ENCODE measurements around the gene RNF223.
"Not testable (repeated sequence)": the region's sequence is repeated elsewhere in the genome, so short reads cannot be mapped to it uniquely, and the experiment has no call there.

The RNF223 gene

DNA sequence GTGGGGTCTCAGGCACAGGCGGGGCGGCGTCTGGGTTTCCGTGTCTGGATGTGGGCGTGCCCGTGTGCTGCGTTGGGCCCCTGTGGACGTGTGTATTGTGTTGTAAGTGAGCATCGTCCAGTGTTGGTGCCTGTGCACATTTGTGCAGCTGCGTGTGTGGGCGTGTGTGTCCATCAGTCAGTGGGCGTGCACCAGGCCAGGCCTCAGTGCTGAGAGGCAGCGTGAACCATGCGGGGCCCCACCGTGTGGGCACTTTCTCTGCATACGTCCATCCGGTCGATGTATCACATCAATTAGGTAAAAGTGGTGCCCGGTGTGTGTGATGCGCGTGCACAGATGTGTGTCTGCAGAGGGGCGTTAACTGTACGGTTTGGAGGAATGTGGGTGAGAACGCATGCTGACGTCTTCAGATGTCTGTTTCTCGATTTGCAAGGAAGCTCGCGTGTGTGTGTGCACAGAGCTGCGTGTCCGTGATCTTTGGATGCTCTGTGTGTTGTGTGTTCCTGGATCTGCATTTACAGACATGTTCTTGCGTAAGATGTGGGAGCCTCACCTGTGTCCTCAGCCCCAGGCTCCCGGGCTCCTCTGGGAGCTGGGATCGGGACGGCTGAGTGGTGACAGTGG is 29.5 kb downstream of the RNF223 start:
- no peak for DNase-seq (ENCODE audit: low spot score)

DNA sequence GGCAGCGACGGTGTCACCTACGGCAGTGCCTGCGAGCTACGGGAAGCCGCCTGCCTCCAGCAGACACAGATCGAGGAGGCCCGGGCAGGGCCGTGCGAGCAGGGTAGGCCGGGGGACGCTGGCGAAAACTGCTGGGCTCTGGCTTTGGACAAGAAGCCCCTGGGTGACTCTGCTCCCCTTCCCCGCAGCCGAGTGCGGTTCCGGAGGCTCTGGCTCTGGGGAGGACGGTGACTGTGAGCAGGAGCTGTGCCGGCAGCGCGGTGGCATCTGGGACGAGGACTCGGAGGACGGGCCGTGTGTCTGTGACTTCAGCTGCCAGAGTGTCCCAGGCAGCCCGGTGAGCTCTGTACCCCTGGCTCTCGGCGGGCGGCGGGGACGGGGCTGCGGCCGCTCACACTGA is 30.2 kb downstream of the RNF223 start:
- no peak for DNase-seq (ENCODE audit: low spot score)

DNA sequence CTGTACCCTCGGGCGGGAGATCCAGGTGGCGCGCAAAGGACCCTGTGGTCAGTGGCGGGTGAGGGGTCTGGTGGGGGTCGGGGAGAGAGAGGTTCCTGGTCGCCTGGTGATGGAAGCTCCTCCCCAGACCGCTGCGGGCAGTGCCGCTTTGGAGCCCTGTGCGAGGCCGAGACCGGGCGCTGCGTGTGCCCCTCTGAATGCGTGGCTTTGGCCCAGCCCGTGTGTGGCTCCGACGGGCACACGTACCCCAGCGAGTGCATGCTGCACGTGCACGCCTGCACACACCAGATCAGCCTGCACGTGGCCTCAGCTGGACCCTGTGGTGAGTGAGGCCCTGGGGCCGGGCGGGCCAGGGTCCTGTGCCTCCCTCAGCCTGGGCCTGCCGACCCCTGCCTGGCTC is 30.7 kb downstream of the RNF223 start:
- DNase-seq (ENCODE audit: low spot score), result no peak

DNA sequence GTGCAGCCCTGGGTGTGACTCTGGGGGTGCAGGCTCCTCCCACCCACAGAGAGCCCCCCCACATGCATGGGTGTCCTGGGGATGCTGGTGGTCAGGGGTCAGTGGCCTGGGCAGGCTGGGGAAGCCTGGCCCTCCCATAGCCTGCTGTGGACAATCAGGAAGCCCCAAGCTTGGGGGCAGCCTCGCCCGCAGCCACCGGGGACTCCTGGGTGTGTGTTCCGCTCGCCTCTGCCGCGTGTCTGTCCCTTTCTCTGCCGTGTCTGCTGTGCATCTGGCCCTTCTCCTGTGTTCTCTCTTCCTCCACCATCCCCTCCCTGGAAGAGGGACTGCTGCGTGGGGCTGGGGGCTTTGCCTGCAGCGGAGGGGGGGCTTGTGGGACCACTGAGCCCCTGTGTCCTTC is 31.3 kb downstream of the RNF223 start:
- DNase-seq (ENCODE audit: low spot score), result no peak

DNA sequence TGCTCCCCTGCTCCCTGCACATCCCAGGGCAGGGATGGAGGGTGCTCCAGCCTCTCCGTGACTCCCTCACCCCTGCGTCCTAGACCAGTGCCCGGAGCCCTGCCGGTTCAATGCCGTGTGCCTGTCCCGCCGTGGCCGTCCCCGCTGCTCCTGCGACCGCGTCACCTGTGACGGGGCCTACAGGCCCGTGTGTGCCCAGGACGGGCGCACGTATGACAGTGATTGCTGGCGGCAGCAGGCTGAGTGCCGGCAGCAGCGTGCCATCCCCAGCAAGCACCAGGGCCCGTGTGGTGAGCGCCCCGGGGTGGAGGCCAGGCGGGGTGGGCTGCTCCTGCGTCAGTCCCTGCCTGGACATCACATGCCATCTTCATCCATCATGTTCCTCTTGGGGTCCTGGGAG is 32.2 kb downstream of the RNF223 start:
- DNase-seq (ENCODE audit: low spot score), result no peak

DNA sequence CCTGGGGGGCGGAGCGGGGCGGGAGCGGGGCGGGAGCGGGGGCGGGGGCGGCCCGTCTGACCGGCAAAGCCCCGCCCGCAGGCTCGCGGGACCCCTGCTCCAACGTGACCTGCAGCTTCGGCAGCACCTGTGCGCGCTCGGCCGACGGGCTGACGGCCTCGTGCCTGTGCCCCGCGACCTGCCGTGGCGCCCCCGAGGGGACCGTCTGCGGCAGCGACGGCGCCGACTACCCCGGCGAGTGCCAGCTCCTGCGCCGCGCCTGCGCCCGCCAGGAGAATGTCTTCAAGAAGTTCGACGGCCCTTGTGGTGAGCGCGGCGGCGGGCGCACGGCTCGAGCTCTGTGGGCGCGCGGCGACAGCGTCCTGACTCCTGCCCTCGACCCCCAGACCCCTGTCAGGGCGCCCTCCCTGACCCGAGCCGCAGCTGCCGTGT is 33.0 kb downstream of the RNF223 start:
- peak; percentile 79 for DNase-seq (ENCODE audit: low spot score)

DNA sequence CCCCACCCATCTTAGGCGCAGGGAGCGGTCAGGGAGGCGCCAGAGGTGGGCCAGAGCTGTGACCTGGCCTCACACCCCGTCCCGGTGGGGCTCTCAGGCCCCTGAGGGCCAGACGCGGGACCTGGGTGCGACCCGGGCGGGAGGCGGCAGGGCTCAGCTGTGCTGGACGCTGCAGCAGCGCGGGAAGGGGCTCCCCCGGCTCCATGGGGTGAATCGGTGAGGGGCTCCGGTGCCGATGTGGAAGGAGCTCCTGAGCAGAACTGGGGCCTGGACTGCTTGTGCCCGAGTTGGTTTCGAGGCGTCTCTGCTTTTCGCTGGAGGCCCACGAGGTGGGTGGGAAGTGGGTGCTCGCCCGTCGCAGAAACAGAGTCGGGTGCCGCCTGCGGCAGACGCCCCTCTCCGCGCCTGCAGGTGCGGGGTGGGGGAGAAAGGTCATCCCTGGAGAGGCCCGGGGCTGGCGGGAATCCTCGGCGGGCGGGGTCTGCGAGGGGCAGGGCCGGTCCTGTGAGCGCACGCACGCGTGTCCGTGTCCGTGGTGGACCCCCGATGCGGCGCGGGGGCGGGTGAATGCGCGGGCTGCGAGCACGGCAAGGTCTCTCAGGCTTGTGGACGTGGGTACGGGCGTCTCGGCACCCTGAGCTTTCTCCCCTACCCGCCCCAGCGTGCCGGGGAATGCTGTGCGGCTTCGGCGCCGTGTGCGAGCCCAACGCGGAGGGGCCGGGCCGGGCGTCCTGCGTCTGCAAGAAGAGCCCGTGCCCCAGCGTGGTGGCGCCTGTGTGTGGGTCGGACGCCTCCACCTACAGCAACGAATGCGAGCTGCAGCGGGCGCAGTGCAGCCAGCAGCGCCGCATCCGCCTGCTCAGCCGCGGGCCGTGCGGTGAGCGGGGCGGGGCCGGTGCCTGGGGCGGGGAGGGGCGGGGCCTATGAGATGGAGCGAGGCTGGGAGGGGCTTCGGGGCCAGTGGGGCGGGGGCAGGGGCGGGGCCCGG is 33.8 kb downstream of the RNF223 start:
- DNase-seq (ENCODE audit: low spot score), result peak; percentile 97

DNA sequence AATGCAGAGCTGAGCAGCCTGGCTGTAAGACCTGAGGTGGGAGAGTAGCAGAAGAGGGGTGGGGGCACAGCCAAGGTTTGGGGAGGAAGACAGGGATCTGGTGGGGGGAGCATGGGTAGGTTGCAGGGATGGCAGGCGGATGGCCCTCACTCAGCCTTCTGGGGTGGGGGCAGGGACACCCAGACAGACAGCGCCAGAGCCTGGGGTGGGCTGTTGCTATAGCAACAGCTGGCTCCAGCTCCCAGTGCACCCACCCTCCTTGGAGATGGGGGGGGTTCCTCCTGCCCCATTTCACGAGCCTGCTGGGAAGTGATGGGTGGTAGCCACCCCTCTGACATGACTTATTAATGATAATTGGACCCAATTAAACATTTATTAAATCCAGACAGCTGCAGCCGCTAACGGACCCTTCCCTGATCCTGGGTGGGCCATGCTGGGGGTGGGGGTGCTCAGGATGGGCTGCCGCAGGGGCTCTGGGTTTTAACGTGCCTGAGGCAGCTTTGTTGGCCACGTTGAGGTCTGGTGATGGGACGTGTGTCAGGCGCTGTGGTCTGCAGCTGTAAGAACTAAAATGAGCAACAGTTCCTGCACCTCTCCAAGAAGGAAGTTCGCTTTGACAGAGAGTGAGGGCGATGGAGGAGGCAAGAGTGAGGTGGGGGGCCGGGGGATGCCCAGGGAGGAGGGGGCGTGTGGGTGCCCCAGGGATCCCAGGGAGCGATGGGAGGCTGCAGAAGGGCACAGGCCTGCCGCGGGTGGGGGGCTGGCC is 34.8 kb downstream of the RNF223 start:
- DNase-seq (ENCODE audit: low spot score), result no peak

DNA sequence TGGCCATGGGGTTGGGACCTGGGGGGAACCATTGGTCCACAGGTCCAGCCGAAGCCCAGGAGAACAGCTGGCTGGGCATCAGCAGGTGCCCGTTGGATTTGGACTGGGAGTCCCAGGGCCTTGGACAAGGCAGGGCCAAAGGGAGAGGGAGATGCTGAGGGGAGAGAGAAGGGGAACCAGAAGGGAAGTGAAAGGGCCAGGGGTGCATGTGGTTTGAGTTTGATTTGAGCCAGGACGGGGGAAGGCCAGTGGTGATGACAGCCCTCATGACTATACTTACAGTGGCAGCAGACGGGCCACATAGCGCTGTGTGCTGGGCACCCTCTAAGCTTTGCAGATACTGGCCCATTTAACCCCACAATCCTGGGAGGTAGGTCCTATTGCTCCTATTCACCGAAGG is 35.4 kb downstream of the RNF223 start:
- DNase-seq (ENCODE audit: low spot score), result no peak

DNA sequence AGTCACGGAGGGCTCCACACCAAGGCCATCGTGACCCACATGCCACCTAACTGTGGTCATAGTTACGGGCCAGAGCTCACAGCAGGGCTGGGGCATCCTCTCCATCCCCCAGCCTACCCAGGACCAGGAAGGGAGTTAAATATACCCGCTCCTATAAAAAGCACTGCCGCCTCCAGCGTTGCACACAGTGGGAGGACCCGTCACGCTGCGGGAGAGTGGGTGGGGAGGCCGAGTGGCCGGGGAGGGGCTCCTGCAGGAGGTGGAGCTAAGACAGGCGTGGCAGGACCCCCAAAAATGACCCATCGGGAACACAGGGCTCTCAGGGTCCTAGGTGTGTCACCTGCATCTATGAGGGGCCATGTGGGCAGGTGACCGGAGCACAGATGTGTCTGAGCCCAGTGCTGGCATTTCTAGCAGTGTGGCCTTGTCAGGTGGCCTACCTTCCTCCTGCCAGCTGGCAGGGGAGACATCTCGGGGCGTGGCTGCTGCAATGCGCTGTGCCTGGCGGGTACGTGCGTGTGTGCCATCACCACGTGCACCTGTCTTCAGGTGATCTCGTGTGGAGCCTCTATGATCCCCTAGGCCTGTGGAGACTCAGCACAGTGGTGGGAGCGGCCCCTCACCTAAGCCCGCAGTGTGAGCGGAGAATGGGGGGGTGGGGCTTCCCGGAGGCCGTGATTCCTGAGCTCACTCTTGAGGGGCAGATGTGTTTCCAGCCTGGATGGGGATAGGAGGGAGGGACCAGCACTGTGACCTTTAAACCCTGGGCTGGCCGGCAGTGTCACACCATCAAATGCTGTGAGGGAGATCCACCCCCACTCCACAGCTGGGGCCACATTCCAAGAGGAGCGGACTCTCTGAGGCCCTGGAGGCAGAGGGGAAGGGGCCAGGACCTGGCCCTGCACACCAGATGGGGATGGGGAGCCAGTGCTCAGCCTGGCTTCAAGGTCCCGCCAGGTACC is 36.5 kb downstream of the RNF223 start:
- no peak for DNase-seq (ENCODE audit: low spot score)

DNA sequence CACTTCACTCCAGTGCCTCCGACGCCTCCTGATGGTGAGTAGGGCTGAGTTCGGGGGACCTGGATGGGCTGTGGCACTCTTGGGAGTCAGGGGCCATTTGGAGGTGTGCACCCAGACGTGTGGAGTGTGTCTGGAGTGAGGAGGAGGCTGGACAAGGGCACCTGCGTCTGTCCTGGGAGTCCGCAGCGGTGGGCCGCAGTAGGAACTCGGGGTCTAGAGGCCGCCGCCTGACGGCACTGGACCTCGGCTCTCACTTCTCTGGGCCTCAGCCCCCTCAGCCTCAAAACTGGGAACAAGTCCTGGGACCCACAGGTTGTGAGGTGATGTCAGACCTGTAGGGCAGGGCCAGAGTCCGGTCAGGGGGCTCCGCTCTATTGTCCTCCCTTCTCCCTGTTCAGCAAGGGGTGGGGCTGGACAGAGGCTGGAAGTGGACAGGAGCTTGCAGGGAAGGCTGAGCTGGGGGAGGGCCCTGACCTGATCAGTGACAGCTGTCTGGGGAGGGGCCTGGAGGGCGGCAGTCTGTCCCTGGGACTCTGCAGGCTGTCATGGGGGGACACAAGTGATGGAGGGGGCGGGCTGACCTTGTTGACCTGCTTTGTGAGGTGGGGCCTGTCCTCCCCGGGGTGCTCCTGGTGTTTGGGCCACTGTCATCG is 38.7 kb downstream of the RNF223 start:
- no peak for DNase-seq (ENCODE audit: low spot score)

DNA sequence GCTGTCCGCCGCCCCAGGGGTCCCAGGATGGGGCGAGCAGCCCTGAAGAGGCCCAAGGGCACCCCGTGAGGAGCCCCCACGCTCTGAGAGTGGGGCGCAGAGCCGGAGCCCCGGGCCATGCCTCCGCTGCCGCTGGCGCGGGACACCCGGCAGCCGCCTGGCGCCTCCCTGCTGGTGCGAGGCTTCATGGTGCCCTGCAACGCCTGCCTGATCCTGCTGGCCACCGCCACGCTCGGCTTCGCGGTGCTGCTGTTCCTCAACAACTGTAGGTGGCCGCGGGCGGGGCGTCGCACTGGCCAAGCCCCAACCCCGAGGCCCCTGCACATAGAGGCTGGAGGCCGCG is 39.7 kb downstream of the RNF223 start:
- no peak for DNase-seq (ENCODE audit: low spot score)

DNA sequence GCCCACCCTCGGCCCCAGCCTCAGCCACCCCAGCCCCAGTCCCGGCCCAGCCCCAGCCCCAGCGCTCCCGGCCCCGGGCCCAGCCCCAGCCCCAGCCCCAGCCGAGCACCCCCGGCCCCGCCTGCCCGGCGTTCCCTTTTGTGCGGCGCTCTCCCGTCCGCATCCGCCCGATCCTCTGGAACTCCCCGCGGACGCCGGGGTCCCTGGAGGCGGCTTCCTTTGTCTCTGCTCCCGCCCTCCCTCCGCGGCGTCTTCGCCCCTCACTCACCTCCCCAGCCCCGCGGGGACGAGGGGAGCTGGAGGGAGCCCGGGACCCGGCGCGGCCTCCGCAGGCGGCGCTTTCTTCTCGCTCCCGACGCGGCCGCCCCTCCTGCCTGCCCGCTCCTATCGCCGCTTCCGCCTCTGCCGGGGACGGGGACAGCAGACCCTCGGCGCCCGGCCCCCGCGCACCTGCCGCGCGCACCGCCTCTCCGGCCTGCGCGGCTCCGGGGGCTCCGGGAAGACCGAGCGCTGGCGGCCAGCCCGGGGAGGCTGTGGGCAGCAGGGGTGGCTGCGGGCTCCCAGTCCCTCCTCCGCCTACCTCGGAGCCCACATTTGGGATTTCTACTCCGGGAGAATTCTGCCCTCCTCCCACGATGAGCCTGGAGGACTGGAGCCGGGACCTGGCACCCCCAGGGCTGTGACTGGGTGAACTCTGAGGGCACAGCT is 40.2 kb downstream of the RNF223 start:
- peak; percentile 68 for DNase-seq (ENCODE audit: low spot score)

DNA sequence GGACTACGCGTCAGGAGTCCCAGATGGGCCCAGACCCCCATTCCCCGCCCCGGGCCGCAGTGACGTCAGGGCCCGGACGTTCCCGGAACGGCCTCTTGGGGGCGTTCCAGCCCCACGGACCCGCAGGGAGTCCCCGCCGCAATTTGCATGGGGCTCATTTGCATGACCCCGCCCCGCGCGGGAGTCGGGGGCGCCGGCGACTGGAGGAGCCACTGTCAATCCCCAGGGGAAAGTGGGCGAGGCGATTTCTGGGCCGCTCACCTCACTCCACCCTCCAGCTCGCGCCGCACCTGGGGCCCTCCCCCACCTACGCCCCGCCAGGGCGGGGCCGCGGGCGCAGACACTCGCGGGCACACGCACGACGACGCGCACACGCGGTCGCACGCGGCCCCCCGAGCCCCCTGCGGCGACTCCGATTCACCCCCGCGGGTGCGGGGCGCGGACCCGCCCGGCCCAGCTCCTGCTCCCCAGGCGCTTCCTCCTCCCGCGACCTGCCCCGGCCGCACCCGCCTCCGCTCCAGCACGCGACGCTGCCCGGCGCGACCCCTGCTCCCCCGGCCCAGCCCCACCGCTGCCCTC is 41.0 kb downstream of the RNF223 start:
- DNase-seq (ENCODE audit: low spot score), result peak; percentile 96

DNA sequence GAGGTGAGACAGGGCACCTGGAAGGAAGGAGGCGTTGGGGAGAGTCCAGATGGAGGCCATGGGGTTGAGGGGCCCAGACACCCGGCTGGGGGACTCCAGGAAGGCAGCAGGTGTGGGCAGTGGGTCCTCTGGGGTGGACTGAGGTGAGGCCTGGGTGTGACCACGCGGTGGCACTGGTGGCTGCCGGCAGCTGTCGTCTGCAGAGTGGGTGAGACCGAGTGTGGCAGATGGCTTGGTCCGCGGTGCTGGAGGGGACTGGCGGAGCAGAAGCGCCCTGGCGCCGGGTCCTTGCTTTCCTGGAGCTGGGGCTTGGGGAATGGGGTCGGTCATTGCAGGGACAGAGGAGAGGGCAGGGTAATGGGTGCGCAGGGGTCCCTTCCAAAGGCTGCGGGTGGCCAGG is 41.7 kb downstream of the RNF223 start:
- DNase-seq (ENCODE audit: low spot score), result peak; percentile 76

DNA sequence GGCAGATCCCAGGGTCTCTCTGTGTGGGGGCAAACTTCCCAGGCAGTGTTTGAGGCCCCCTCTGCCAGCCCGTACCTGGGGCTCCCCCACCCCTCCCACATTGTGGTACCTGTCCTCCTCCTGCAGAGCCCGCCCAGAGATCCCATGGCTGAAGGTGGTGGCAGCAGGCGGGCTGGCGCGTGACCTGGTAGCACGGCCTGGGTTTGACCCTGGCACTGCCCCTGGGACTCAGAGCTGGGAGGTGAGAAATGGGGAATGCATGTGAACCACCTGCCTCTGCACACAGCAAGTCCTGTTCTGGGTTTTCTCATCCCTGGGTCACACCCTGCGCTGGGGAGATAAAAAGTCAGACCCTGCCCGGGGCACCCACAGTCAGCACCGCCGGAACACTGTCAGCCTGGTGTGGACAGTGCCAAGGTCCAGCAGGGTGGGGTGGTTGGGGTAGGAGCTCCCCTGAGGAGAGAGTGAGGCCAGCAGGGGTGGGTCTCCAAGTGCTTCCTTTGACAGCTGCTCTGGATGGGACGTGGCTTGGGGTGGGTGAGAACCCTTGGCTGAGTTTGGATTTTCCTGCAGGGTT is 42.4 kb downstream of the RNF223 start:
- DNase-seq (ENCODE audit: low spot score), result no peak

DNA sequence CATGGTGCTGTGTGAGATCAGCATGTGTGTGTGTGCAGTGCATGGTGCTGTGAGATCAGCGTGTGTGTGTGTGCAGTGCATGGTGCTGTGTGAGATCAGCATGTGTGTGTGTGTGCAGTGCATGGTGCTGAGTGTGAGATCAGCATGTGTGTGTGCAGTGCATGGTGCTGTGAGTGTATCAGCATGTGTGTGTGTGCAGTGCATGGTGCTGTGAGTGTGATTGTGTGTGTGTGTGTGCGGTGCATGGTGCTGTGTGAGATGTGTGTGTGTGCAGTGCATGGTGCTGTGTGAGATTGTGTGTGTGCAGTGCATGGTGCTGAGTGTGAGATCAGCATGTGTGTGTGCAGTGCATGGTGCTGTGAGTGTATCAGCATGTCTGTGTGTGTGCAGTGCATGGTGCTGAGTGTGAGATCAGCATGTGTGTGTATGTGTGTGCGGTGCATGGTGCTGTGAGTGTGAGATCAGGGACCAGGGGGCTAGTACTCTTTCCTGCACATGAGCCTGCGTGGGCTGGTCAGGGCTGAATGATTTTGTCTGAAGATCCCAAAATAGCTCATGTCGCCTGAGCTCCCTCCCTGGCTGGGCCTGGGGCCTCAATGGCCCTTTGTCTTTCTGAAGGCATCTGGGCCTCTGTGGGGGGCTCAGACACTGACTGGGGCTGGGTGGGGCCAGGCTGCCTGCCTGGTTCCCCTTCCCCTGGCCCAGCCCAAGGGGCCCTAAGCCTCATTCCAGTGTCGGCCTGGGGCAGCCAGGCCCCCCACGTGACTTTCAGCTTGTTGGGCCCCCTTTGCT is 43.0 kb downstream of the RNF223 start:
- not testable (repeated sequence) for DNase-seq (ENCODE audit: low spot score)

DNA sequence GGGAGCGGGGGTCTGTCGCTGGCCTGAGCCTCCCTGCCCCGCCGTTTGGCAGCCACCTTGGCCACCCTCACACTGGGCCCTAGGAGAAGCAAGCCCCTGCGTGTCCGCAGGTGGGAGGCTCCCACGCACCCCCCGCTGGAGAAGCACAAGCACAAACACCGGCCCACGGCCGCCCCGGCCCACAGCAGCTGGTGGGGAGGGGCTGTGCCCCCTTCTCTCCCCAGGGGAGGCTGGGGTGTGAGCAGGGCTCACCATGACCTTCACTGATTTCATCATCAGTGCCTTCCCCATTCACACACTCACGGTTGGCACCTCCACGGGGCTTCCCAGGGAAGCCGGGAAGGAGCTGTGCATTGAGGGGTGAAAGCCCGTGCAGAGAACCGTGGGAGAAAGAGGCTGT is 46.3 kb downstream of the RNF223 start:
- DNase-seq (ENCODE audit: low spot score), result no peak

Measured in D341Med (cell line).